Hepatocyte (in vitro differentiated cells): ENCODE data around the gene PRKCSH.

ENCODE experiments used
- EZH2 ChIP-seq: fragments of 200-600 bp; sonication (generic); IDR thresholded peaks from 2 replicates; pipeline ENCODE4 v1.6.1; 2016; ENCODE audit warnings: antibody characterized with exemption, mild to moderate bottlenecking, borderline replicate concordance
- EZH2phosphoT487 ChIP-seq: fragments of 200-600 bp; sonication (generic); IDR thresholded peaks from one replicate; pipeline ENCODE4 v1.6.1; 2018; ENCODE audit warnings: antibody characterized with exemption, mild to moderate bottlenecking, low read depth, moderate library complexity; ENCODE audit not compliant: unreplicated experiment, severe bottlenecking
- TF ChIP-seq, protein P1 (sequence below): fragments of 200-600 bp; sonication (generic); IDR thresholded peaks from 2 replicates; pipeline ENCODE4 v1.5.1; 2016; ENCODE audit warnings: antibody characterized with exemption, mild to moderate bottlenecking; ENCODE audit not compliant: poor library complexity

- TF ChIP-seq, protein P1, sequence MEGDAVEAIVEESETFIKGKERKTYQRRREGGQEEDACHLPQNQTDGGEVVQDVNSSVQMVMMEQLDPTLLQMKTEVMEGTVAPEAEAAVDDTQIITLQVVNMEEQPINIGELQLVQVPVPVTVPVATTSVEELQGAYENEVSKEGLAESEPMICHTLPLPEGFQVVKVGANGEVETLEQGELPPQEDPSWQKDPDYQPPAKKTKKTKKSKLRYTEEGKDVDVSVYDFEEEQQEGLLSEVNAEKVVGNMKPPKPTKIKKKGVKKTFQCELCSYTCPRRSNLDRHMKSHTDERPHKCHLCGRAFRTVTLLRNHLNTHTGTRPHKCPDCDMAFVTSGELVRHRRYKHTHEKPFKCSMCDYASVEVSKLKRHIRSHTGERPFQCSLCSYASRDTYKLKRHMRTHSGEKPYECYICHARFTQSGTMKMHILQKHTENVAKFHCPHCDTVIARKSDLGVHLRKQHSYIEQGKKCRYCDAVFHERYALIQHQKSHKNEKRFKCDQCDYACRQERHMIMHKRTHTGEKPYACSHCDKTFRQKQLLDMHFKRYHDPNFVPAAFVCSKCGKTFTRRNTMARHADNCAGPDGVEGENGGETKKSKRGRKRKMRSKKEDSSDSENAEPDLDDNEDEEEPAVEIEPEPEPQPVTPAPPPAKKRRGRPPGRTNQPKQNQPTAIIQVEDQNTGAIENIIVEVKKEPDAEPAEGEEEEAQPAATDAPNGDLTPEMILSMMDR = no peak
- TF ChIP-seq EZH2 (no peak), EZH2phosphoT487 (no peak)
These were observed 64.5 kb downstream of the PRKCSH start for GRCh38 chr19:11499890-11500420.
